ENCODE data around the gene ISL2.

ISL2 gene

GRCh38 chr15:76337696-76338485 lies 1.3 kb downstream of the ISL2 start:
- ChIA-PET CTCF (interaction anchor here (2.2 kb wide), 1 partner anchor 152 kb away, joined by 7 read pairs; no protein-coding TSS in a partner anchor), POLR2A (no interaction called here)
- TF ChIP-seq CTCF (IDR thresholded peaks at IDR 0.05; ENCODE audit: control extremely low read depth, extremely low read depth, low read depth, missing control alignments): no peak
- no peak for DNase-seq (ENCODE audit: extremely low spot score)

DNA sequence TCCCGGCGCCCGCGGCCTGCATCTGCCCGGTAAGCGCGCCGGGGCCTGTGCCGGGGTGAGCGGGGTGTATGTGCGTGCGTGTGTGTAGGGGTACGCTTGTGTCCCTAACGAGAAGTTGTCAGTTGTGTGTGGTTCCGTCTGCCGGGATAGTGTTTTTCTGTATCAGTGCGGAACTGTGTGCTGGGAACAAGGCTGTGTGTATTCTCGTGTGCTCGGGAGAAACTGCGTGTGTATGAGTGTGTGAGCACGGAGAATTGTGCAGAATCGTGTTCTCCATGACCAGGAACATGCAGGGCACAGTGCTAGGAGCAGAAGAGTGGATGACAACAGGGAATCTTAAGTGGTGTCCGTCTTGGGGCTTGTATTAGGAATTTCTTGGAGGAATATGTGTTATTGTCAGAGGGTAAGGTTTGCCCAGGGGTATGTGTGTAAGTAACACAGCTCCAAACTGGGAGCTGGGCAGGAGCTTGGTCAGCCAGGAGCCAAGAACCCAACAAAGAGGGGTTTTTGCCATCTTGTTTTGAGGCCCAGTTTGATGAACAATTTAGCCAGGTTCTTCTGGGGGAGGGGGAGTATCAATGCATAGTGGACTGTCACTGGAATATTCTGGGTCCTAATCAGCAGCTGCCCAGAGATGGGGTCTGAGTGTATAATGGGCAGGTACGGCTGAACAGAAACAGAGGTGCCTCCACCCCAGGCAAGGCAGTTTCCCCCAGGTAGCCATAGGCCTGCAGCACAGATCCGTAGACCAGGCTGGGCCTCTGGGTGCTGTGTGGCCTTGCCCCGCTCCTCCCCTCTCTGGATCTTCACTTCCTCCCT lies 2.1 kb downstream of the ISL2 start:
- no peak for DNase-seq (ENCODE audit: extremely low spot score)
- ChIA-PET POLR2A (no interaction called here), CTCF (no interaction called here)

DNA sequence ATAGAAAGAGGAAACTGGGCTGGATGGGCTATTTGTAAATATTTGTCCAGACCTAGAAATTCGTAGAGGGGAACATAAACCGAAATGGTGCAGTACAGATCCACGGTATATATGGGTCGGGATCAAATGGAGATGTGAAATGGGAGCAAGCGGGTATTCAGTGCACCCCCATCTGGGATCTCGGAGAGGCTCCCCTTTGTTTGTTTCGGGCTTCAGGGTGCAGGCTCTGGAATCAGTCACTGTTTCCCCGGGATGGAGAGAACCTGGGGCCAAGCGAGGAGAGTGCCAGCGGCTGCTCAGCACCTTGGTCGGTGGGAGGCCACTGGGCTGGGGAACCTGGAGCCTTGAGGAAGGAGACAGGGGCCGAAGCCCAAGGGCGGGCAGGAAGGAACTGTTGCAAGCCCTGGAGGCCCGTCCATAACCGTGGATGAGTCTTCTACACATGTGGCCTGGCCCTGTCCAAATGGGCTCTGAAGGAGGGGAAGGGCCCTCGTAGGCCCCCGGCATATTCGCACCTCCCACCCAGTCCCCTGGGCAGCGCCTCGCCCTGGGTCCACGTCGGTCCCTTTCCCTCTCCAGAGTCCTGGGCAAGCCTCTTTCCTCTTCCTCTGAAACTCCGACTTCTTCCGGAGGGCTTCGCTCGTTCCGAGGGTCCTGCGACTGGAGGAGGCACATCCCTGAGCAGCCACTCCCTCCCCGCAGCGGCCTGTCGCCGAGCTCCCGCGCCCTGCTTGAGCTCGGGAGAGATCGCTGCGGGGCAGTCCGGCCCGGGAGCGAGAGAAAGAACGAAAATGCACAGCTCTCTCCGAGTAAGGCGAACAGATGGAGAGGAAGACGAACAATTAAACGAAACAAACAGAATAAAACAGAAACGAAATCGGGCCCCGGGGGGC lies 3.0 kb downstream of the ISL2 start:
- ChIA-PET POLR2A (interaction anchor here (0.5 to 0.7 kb wide), 2 partner anchors 152 to 200 kb away, joined by 3 to 8 read pairs; no protein-coding TSS in a partner anchor), CTCF (interaction anchor here (2.7 kb wide), 1 partner anchor 9 kb away, joined by 12 read pairs; no protein-coding TSS in a partner anchor)
- TF ChIP-seq CTCF (IDR thresholded peaks at IDR 0.05; ENCODE audit: control extremely low read depth, extremely low read depth, low read depth, missing control alignments): no peak
- DNase-seq (ENCODE audit: extremely low spot score): peak; percentile 48

More for the DNA sequence above, 2.1 kb downstream of the ISL2 start:
- TF ChIP-seq CTCF (IDR thresholded peaks at IDR 0.05; ENCODE audit: control extremely low read depth, extremely low read depth, low read depth, missing control alignments): no peak

- ChIA-PET CTCF (interaction anchor here (0.8 to 2.7 kb wide), 3 partner anchors 10 to 153 kb away, joined by 3 to 12 read pairs (median 4); no protein-coding TSS in a partner anchor), POLR2A (interaction anchor here (0.5 to 0.7 kb wide), 2 partner anchors 153 to 199 kb away, joined by 3 to 8 read pairs; no protein-coding TSS in a partner anchor)
- TF ChIP-seq CTCF (IDR thresholded peaks at IDR 0.05; ENCODE audit: control extremely low read depth, extremely low read depth, low read depth, missing control alignments): no peak
- peak; percentile 40 for DNase-seq (ENCODE audit: extremely low spot score)
Observed at GRCh38 chr15:76340198-76340802, 3.7 kb downstream of the ISL2 start.

DNA sequence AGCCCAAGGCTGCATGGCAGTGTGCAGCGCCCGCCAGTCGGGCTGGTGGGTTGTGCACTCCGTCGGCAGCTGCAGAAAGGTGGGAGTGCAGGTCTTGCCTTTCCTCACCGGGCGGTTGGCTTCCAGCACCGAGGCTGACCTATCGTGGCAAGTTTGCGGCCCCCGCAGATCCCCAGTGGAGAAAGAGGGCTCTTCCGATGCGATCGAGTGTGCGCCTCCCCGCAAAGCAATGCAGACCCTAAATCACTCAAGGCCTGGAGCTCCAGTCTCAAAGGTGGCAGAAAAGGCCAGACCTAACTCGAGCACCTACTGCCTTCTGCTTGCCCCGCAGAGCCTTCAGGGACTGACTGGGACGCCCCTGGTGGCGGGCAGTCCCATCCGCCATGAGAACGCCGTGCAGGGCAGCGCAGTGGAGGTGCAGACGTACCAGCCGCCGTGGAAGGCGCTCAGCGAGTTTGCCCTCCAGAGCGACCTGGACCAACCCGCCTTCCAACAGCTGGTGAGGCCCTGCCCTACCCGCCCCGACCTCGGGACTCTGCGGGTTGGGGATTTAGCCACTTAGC lies 4.3 kb downstream of the ISL2 start:
- ChIA-PET POLR2A (no interaction called here), CTCF (interaction anchor here (0.8 to 2.7 kb wide), 4 partner anchors 10 to 153 kb away, joined by 3 to 12 read pairs (median 4); no protein-coding TSS in a partner anchor)
- peak; percentile 58 for DNase-seq (ENCODE audit: extremely low spot score)
- TF ChIP-seq CTCF (IDR thresholded peaks at IDR 0.05; ENCODE audit: control extremely low read depth, extremely low read depth, low read depth, missing control alignments): peak; percentile 42
